Measurements from ENCODE around the gene CA10.

Gene CA10

GRCh38 chr17:51612692-51613091, 545.8 kb downstream of the CA10 start:
- no peaks in the 10 kb centered on the region for H3K4me1 ChIP-seq (ENCODE audit: insufficient read depth, insufficient read length)
- no peaks in the 10 kb centered on the region for H3K9me3 ChIP-seq (ENCODE audit: insufficient read depth, low read length)
- no peak for DNase-seq (ENCODE audit: low read depth, low spot score)
- H3K9ac ChIP-seq (ENCODE audit: insufficient read length, low read depth): no peak overlapping the region
- no peak for TF ChIP-seq YY1 (IDR thresholded peaks at IDR 0.05; ENCODE audit: insufficient read depth, insufficient read length)
- TF ChIP-seq ZNF274 (IDR thresholded peaks at IDR 0.05; ENCODE audit: low read depth, low read length): no peak
- no peak for TF ChIP-seq SUZ12 (IDR thresholded peaks at IDR 0.05; ENCODE audit: extremely low read depth, insufficient read depth, insufficient read length)
- H3K36me3 ChIP-seq (ENCODE audit: insufficient read depth, insufficient read length, low read length): no peaks in the 10 kb centered on the region
- H3K27me3 ChIP-seq (ENCODE audit: insufficient read depth, insufficient read length): no peaks in the 10 kb centered on the region
- no peak overlapping the region for H3K4me3 ChIP-seq (ENCODE audit: insufficient read length, low read depth)

- TF ChIP-seq YY1 (IDR thresholded peaks at IDR 0.05; ENCODE audit: insufficient read depth, insufficient read length) (no peak), ZNF274 (IDR thresholded peaks at IDR 0.05; ENCODE audit: low read depth, low read length) (no peak), SUZ12 (IDR thresholded peaks at IDR 0.05; ENCODE audit: extremely low read depth, insufficient read depth, insufficient read length) (no peak)
- no peak overlapping the region for H3K4me3 ChIP-seq (ENCODE audit: insufficient read length, low read depth)
- H3K4me1 ChIP-seq (ENCODE audit: insufficient read depth, insufficient read length): no peaks in the 10 kb centered on the region
- no peaks in the 10 kb centered on the region for H3K27me3 ChIP-seq (ENCODE audit: insufficient read depth, insufficient read length)
- H3K9ac ChIP-seq (ENCODE audit: insufficient read length, low read depth): no peak overlapping the region
- no peaks in the 10 kb centered on the region for H3K36me3 ChIP-seq (ENCODE audit: insufficient read depth, insufficient read length, low read length)
- no peaks in the 10 kb centered on the region for H3K9me3 ChIP-seq (ENCODE audit: insufficient read depth, low read length)
- no peak for DNase-seq (ENCODE audit: low read depth, low spot score)
Observed at GRCh38 chr17:51611585-51611984, 546.9 kb downstream of the CA10 start.

GRCh38 chr17:51610834-51611233, 547.7 kb downstream of the CA10 start:
- Histone ChIP-seq H3K9ac (ENCODE audit: insufficient read length, low read depth) (no peak overlapping the region), H3K27me3 (ENCODE audit: insufficient read depth, insufficient read length) (no peaks in the 10 kb centered on the region), H3K36me3 (ENCODE audit: insufficient read depth, insufficient read length, low read length) (no peaks in the 10 kb centered on the region), H3K9me3 (ENCODE audit: insufficient read depth, low read length) (no peaks in the 10 kb centered on the region), H3K4me3 (ENCODE audit: insufficient read length, low read depth) (no peak overlapping the region), H3K4me1 (ENCODE audit: insufficient read depth, insufficient read length) (no peaks in the 10 kb centered on the region)
- TF ChIP-seq YY1 (IDR thresholded peaks at IDR 0.05; ENCODE audit: insufficient read depth, insufficient read length) (no peak), ZNF274 (IDR thresholded peaks at IDR 0.05; ENCODE audit: low read depth, low read length) (no peak)
- no peak for DNase-seq (ENCODE audit: low read depth, low spot score)

GRCh38 chr17:51610155-51610554, 548.4 kb downstream of the CA10 start:
- Histone ChIP-seq H3K27me3 (ENCODE audit: insufficient read depth, insufficient read length) (no peaks in the 10 kb centered on the region), H3K36me3 (ENCODE audit: insufficient read depth, insufficient read length, low read length) (no peaks in the 10 kb centered on the region), H3K4me1 (ENCODE audit: insufficient read depth, insufficient read length) (no peaks in the 10 kb centered on the region), H3K9ac (ENCODE audit: insufficient read length, low read depth) (no peak overlapping the region), H3K4me3 (ENCODE audit: insufficient read length, low read depth) (no peak overlapping the region), H3K9me3 (ENCODE audit: insufficient read depth, low read length) (no peaks in the 10 kb centered on the region)
- TF ChIP-seq YY1 (IDR thresholded peaks at IDR 0.05; ENCODE audit: insufficient read depth, insufficient read length) (no peak), ZNF274 (IDR thresholded peaks at IDR 0.05; ENCODE audit: low read depth, low read length) (no peak), SUZ12 (IDR thresholded peaks at IDR 0.05; ENCODE audit: extremely low read depth, insufficient read depth, insufficient read length) (no peak)
- DNase-seq (ENCODE audit: low read depth, low spot score): no peak

GRCh38 chr17:51608251-51608933, 550.1 kb downstream of the CA10 start:
- H3K9ac ChIP-seq (ENCODE audit: insufficient read length, low read depth): no peak overlapping the region
- no peaks in the 10 kb centered on the region for H3K4me1 ChIP-seq (ENCODE audit: insufficient read depth, insufficient read length)
- H3K9me3 ChIP-seq (ENCODE audit: insufficient read depth, low read length): no peaks in the 10 kb centered on the region
- TF ChIP-seq SUZ12 (IDR thresholded peaks at IDR 0.05; ENCODE audit: extremely low read depth, insufficient read depth, insufficient read length): no peak
- no peak for TF ChIP-seq ZNF274 (IDR thresholded peaks at IDR 0.05; ENCODE audit: low read depth, low read length)
- no peak for TF ChIP-seq YY1 (IDR thresholded peaks at IDR 0.05; ENCODE audit: insufficient read depth, insufficient read length)
- H3K27me3 ChIP-seq (ENCODE audit: insufficient read depth, insufficient read length): no peaks in the 10 kb centered on the region
- no peak overlapping the region for H3K4me3 ChIP-seq (ENCODE audit: insufficient read length, low read depth)
- H3K36me3 ChIP-seq (ENCODE audit: insufficient read depth, insufficient read length, low read length): no peaks in the 10 kb centered on the region
- no peak for DNase-seq (ENCODE audit: low read depth, low spot score)

- no peak for TF ChIP-seq ZNF274 (IDR thresholded peaks at IDR 0.05; ENCODE audit: low read depth, low read length)
- no peak for TF ChIP-seq YY1 (IDR thresholded peaks at IDR 0.05; ENCODE audit: insufficient read depth, insufficient read length)
- no peak for TF ChIP-seq SUZ12 (IDR thresholded peaks at IDR 0.05; ENCODE audit: extremely low read depth, insufficient read depth, insufficient read length)
- no peaks in the 10 kb centered on the region for H3K4me1 ChIP-seq (ENCODE audit: insufficient read depth, insufficient read length)
- no peak overlapping the region for H3K4me3 ChIP-seq (ENCODE audit: insufficient read length, low read depth)
- no peaks in the 10 kb centered on the region for H3K27me3 ChIP-seq (ENCODE audit: insufficient read depth, insufficient read length)
- H3K36me3 ChIP-seq (ENCODE audit: insufficient read depth, insufficient read length, low read length): no peaks in the 10 kb centered on the region
- H3K9me3 ChIP-seq (ENCODE audit: insufficient read depth, low read length): no peaks in the 10 kb centered on the region
- H3K9ac ChIP-seq (ENCODE audit: insufficient read length, low read depth): no peak overlapping the region
- no peak for DNase-seq (ENCODE audit: low read depth, low spot score)
Observed at GRCh38 chr17:51607512-51607911, 551.0 kb downstream of the CA10 start.

GRCh38 chr17:51604299-51605020, 554.1 kb downstream of the CA10 start:
- Histone ChIP-seq H3K36me3 (ENCODE audit: insufficient read depth, insufficient read length, low read length) (no peaks in the 10 kb centered on the region), H3K27me3 (ENCODE audit: insufficient read depth, insufficient read length) (peaks cover 4% of the 10 kb centered on the region), H3K4me1 (ENCODE audit: insufficient read depth, insufficient read length) (no peaks in the 10 kb centered on the region), H3K9me3 (ENCODE audit: insufficient read depth, low read length) (peaks cover 8% of the 10 kb centered on the region; the same call in 1 of the 2 replicates), H3K4me3 (ENCODE audit: insufficient read length, low read depth) (no peak overlapping the region), H3K9ac (ENCODE audit: insufficient read length, low read depth) (no peak overlapping the region)
- DNase-seq (ENCODE audit: low read depth, low spot score): no peak
- no peak for TF ChIP-seq ZNF274 (IDR thresholded peaks at IDR 0.05; ENCODE audit: low read depth, low read length)
